22Rv1 (cell line): ENCODE results near the gene C1QTNF8.

Experiments used
- H3K27ac ChIP-seq: fragments of 450-650 bp; 2 replicates; pipeline ENCODE4 v1.5.1; 2017
- CTCF ChIP-seq: fragments of 450-650 bp; IDR thresholded peaks from 2 replicates; pipeline ENCODE4 v1.5.1; 2017; ENCODE audit warnings: mild to moderate bottlenecking
- ZFX ChIP-seq: fragments of 450-650 bp; IDR thresholded peaks from 2 replicates; pipeline ENCODE4 v1.6.1; 2017; ENCODE audit warnings: antibody characterized with exemption, borderline replicate concordance

The C1QTNF8 gene

GRCh38 chr16:1126586-1126985, 30.5 kb upstream of the C1QTNF8 start:
- H3K27ac ChIP-seq, result no peak overlapping the region
- TF ChIP-seq ZFX, result no peak

- TF ChIP-seq CTCF, result no peak
- no peak overlapping the region for H3K27ac ChIP-seq
These were observed 30.0 kb upstream of the C1QTNF8 start for GRCh38 chr16:1126044-1126443.

GRCh38 chr16:1125471-1125870, 29.4 kb upstream of the C1QTNF8 start:
- no peak for TF ChIP-seq ZFX
- no peak for TF ChIP-seq CTCF

GRCh38 chr16:1124795-1125194, 28.8 kb upstream of the C1QTNF8 start:
- TF ChIP-seq CTCF (no peak), ZFX (no peak)
- H3K27ac ChIP-seq, result no peak overlapping the region

More at GRCh38 chr16:1125471-1125870, 29.4 kb upstream of the C1QTNF8 start:
- H3K27ac ChIP-seq, result no peak overlapping the region

- TF ChIP-seq CTCF (no peak), ZFX (no peak)
- H3K27ac ChIP-seq, result no peak overlapping the region
These were observed 28.2 kb upstream of the C1QTNF8 start for GRCh38 chr16:1124291-1124690.

GRCh38 chr16:1123525-1124230, 27.6 kb upstream of the C1QTNF8 start:
- H3K27ac ChIP-seq, result no peak overlapping the region
- TF ChIP-seq CTCF (no peak), ZFX (no peak)

GRCh38 chr16:1122398-1122765, 26.3 kb upstream of the C1QTNF8 start:
- no peak overlapping the region for H3K27ac ChIP-seq
- TF ChIP-seq ZFX (no peak), CTCF (no peak)
